DOHH2 (cell line): ENCODE measurements around the gene FSTL4.
"Not testable (repeated sequence)": the region's sequence is repeated elsewhere in the genome, so short reads cannot be mapped to it uniquely, and the experiment has no call there.

ENCODE experiments used
- H3F3A ChIP-seq: fragments of 200-600 bp; sonication (generic), shearing (Covaris generic); 2 replicates; pipeline ENCODE4 v1.6.0; 2016; ENCODE audit warnings: antibody characterized with exemption, mild to moderate bottlenecking; ENCODE audit not compliant: control insufficient read depth, insufficient read depth
- H3K27ac ChIP-seq: fragments of 200-600 bp; sonication (generic); 2 replicates; pipeline ENCODE4 v1.5.1; 2014; ENCODE audit warnings: low read depth, mild to moderate bottlenecking, low read length, moderate library complexity
- H3K27me3 ChIP-seq: fragments of 200-600 bp; sonication (generic); 2 replicates; pipeline ENCODE4 v1.6.1; 2014; ENCODE audit warnings: mild to moderate bottlenecking, low read length, mixed read lengths; ENCODE audit not compliant: control insufficient read depth
- H3K36me3 ChIP-seq: fragments of 200-600 bp; sonication (generic); 2 replicates; pipeline ENCODE4 v1.6.1; 2014; ENCODE audit warnings: mild to moderate bottlenecking, low read length, moderate library complexity, mixed read lengths; ENCODE audit not compliant: control insufficient read depth
- H3K4me1 ChIP-seq: fragments of 200-600 bp; sonication (generic); 2 replicates; pipeline ENCODE4 v1.6.1; 2014; ENCODE audit warnings: mild to moderate bottlenecking, low read length, mixed read lengths; ENCODE audit not compliant: control insufficient read depth
- H3K4me2 ChIP-seq: fragments of 200-600 bp; sonication (generic); 2 replicates; pipeline ENCODE4 v1.6.0; 2014; ENCODE audit warnings: mild to moderate bottlenecking, low read length, moderate library complexity
- H3K4me3 ChIP-seq: fragments of 200-600 bp; sonication (generic); 2 replicates; pipeline ENCODE4 v1.5.1; 2014; ENCODE audit warnings: mild to moderate bottlenecking, low read length, mixed read lengths
- H3K79me2 ChIP-seq: fragments of 200-600 bp; sonication (generic); 2 replicates; pipeline ENCODE4 v1.6.1; 2014; ENCODE audit warnings: mild to moderate bottlenecking, low read length, mixed read lengths; ENCODE audit not compliant: control insufficient read depth
- H3K9me2 ChIP-seq: fragments of 200-600 bp; sonication (generic); replicated peaks from 2 replicates; pipeline ENCODE4 v1.6.1; 2014; ENCODE audit warnings: mild to moderate bottlenecking, low read length, mixed read lengths; ENCODE audit not compliant: control insufficient read depth
- H3K9me3 ChIP-seq: fragments of 200-600 bp; sonication (generic); 2 replicates; pipeline ENCODE4 v1.6.1; 2014; ENCODE audit warnings: antibody characterized with exemption, low read length, mixed read lengths; ENCODE audit not compliant: control insufficient read depth, insufficient read depth
- H4K20me1 ChIP-seq: fragments of 200-600 bp; sonication (generic); 2 replicates; pipeline ENCODE4 v1.6.0; 2014; ENCODE audit warnings: low read depth, mild to moderate bottlenecking, antibody characterized with exemption, low read length, moderate library complexity; ENCODE audit not compliant: control insufficient read depth, insufficient read depth
- EZH2phosphoT487 ChIP-seq: fragments of 200-600 bp; sonication (generic); IDR thresholded peaks from 2 replicates; pipeline ENCODE4 v1.6.1; 2017; ENCODE audit warnings: borderline replicate concordance, mild to moderate bottlenecking, antibody characterized with exemption, low read length, moderate library complexity, mixed read lengths
- TF ChIP-seq, protein P1 (sequence below): fragments of 200-600 bp; sonication (generic); IDR thresholded peaks from one replicate; pipeline ENCODE4 v1.5.1; 2014; ENCODE audit warnings: antibody characterized with exemption, mild to moderate bottlenecking, low read depth, low read length; ENCODE audit not compliant: poor library complexity, severe bottlenecking

FSTL4 gene

DNA sequence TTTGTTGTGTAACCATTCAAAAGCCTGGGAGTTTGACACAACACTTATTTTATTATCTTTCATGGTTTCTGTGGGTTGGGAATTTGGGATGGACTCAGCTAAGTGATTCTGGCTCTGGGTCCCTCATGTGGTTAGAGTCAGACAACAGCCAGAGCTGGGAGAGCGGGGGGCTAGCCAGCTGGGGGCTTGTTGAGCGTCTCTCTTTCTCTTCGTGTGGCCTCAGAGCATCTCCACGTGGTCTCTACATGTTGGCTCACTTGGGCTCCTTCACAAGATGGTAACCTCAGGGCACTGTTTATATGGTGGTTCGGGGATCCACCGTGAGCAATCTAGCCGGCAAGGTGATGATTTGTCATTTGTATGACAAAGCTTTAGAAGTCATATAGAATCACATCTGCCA lies 73.6 kb downstream of the FSTL4 start:
- H3K4me2 ChIP-seq: no peak overlapping the region
- H3K9me2 ChIP-seq: no peaks in the 10 kb centered on the region
- H3K4me1 ChIP-seq: no peaks in the 10 kb centered on the region
- no peaks in the 10 kb centered on the region for H3K36me3 ChIP-seq
- H3K4me3 ChIP-seq: no peak overlapping the region
- no peaks in the 10 kb centered on the region for H3F3A ChIP-seq
- no peaks in the 10 kb centered on the region for H4K20me1 ChIP-seq
- no peak for TF ChIP-seq EZH2phosphoT487
- TF ChIP-seq, protein P1, sequence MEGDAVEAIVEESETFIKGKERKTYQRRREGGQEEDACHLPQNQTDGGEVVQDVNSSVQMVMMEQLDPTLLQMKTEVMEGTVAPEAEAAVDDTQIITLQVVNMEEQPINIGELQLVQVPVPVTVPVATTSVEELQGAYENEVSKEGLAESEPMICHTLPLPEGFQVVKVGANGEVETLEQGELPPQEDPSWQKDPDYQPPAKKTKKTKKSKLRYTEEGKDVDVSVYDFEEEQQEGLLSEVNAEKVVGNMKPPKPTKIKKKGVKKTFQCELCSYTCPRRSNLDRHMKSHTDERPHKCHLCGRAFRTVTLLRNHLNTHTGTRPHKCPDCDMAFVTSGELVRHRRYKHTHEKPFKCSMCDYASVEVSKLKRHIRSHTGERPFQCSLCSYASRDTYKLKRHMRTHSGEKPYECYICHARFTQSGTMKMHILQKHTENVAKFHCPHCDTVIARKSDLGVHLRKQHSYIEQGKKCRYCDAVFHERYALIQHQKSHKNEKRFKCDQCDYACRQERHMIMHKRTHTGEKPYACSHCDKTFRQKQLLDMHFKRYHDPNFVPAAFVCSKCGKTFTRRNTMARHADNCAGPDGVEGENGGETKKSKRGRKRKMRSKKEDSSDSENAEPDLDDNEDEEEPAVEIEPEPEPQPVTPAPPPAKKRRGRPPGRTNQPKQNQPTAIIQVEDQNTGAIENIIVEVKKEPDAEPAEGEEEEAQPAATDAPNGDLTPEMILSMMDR: no peak
- H3K9me3 ChIP-seq: no peaks in the 10 kb centered on the region
- peaks cover 33% of the 10 kb centered on the region for H3K27me3 ChIP-seq
- H3K27ac ChIP-seq: no peak overlapping the region
- no peaks in the 10 kb centered on the region for H3K79me2 ChIP-seq

GRCh38 chr5:133535241-133535929 lies 77.0 kb downstream of the FSTL4 start:
- H3K4me2 ChIP-seq, H3K4me3 ChIP-seq, H3F3A ChIP-seq, H3K4me1 ChIP-seq, H3K79me2 ChIP-seq, H3K27ac ChIP-seq, H4K20me1 ChIP-seq, H3K9me2 ChIP-seq, H3K9me3 ChIP-seq, H3K36me3 ChIP-seq: not testable (repeated sequence)
- peaks cover 19% of the 10 kb centered on the region for H3K27me3 ChIP-seq

DNA sequence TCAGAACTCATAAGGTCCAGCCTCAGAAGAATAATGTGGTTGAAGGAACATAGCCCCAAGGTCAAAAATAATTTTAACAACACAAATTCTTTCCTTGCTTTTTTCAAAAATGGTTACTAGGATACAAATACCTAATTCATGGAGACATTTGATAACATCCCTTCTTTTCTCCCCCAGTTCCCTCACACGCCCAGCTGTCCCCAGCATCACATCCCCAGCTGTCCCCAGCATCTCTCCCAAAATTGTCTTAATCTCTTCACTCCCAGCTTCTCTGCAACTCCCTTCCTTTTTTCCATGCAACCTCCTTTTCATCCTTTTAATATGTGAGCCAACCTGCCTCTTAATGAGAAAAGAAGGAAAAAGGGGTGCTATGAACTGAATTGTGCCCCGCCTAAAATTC lies 77.8 kb downstream of the FSTL4 start:
- Histone ChIP-seq H3F3A (no peaks in the 10 kb centered on the region), H3K79me2 (no peaks in the 10 kb centered on the region), H3K9me2 (no peaks in the 10 kb centered on the region), H3K4me1 (no peaks in the 10 kb centered on the region), H3K4me3 (no peak overlapping the region), H3K9me3 (no peaks in the 10 kb centered on the region), H3K27ac (no peak overlapping the region), H3K4me2 (no peak overlapping the region), H3K27me3 (peaks cover 18% of the 10 kb centered on the region), H3K36me3 (no peaks in the 10 kb centered on the region), H4K20me1 (no peaks in the 10 kb centered on the region)
- no peak for TF ChIP-seq EZH2phosphoT487
- TF ChIP-seq, protein P1: no peak

DNA sequence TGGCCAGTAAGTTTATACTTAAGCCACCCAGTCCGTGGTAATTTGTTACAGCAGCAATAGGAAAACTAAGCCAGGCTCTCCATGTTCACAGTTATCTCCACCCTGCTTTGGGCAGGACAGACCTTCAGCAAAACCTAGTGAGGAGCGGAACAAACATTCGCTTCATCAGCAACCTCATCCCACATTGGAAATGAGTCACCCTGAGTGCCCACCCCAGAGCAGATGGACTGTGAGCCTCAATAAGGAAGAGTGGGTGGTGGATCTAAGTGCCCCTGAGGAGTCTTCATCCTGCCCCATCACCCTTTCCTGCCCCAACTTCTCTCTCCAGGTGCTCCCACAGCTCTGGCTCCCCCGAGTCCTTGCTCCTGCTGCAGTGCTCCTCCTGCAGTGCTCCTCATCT lies 78.8 kb downstream of the FSTL4 start:
- Histone ChIP-seq H3K4me2 (no peak overlapping the region), H3K27me3 (peaks cover 10% of the 10 kb centered on the region), H3K79me2 (no peaks in the 10 kb centered on the region), H3K27ac (no peak overlapping the region), H3F3A (no peaks in the 10 kb centered on the region), H3K4me3 (no peak overlapping the region), H3K9me2 (no peaks in the 10 kb centered on the region), H3K36me3 (no peaks in the 10 kb centered on the region), H3K4me1 (no peaks in the 10 kb centered on the region), H3K9me3 (no peaks in the 10 kb centered on the region), H4K20me1 (no peaks in the 10 kb centered on the region)
- TF ChIP-seq EZH2phosphoT487: no peak
- TF ChIP-seq, protein P1: no peak
